GM19467 (cell line): ENCODE data around the gene JMY.

Experiments used
- ATAC-seq: cut with Tn5 transposase; IDR thresholded peaks from one replicate; pipeline ENCODE4 v1.9.1; 2021; ENCODE audit warnings: mild to moderate bottlenecking, moderate library complexity; ENCODE audit not compliant: unreplicated experiment

JMY gene, protein sequence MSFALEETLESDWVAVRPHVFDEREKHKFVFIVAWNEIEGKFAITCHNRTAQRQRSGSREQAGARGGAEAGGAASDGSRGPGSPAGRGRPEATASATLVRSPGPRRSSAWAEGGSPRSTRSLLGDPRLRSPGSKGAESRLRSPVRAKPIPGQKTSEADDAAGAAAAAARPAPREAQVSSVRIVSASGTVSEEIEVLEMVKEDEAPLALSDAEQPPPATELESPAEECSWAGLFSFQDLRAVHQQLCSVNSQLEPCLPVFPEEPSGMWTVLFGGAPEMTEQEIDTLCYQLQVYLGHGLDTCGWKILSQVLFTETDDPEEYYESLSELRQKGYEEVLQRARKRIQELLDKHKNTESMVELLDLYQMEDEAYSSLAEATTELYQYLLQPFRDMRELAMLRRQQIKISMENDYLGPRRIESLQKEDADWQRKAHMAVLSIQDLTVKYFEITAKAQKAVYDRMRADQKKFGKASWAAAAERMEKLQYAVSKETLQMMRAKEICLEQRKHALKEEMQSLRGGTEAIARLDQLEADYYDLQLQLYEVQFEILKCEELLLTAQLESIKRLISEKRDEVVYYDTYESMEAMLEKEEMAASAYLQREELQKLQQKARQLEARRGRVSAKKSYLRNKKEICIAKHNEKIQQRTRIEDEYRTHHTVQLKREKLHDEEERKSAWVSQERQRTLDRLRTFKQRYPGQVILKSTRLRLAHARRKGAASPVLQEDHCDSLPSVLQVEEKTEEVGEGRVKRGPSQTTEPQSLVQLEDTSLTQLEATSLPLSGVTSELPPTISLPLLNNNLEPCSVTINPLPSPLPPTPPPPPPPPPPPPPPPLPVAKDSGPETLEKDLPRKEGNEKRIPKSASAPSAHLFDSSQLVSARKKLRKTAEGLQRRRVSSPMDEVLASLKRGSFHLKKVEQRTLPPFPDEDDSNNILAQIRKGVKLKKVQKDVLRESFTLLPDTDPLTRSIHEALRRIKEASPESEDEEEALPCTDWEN

GRCh38 chr5:79235634-79236361 lies at the start of gene JMY:
Gene JMY (plus strand): TSS chr5:79236131. CDS start chr5:79236651, 520 bp downstream.
- peak; percentile 81 for ATAC-seq

DNA sequence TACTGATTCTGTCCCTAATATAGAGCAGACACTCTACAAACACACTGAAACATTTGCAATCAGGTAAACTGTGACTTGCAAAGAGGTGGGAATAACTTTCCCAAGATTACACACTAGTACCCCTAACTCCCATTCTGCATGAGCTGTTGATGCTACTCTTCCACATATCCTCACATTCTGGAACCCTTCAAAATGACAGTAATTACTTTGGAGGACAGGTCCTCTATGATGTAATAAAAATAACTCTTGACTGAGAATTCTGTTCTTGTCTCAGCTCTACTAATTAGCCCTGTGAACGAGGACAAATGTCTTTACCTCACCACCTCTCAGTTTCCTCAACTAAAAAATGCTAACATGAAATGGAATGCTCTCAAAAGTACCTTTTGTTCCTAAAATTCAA lies 49.5 kb upstream of the JMY start:
- no peak for ATAC-seq

DNA sequence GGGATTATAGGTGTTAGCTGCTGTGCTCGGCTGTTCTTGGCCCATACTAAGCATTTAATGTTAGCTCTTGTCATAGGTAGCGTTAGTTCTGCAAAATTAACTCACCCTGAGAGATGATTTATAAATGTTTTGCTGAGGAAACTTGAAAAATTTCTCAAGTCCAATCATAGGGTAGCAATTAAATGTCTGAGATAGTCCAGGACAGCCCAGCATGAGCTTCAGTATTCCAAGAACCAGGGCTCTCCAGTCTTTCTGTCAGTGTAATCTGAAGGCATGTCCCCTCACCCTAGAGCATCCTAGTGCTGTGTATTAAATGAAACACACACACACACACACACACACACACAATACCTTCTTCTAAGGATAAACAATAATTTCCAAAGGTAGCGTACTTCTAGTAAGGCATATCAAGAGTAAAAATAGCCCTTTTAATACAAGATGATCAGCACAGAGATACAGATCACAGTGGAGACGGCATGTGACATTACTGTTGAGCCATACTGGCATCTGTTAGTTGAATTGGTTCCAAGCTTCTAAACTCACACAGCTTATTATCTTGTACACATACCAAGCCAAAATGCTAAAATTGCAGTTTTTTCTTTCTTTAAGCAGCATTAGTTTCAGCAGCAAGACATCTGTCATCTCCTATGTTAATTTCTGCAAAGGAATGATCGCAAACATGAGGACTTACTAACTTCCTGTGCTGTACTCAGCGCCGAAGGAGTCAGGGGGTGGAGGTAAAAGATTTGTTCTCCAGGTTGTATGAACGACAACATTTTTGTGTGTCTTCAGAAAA lies 46.3 kb upstream of the JMY start:
- no peak for ATAC-seq

GRCh38 chr5:79190235-79190529 lies 45.7 kb upstream of the JMY start:
- ATAC-seq = no peak

GRCh38 chr5:79191457-79191856 lies 44.5 kb upstream of the JMY start:
- no peak for ATAC-seq

- no peak for ATAC-seq
Observed at GRCh38 chr5:79193643-79194042, 42.3 kb upstream of the JMY start.

DNA sequence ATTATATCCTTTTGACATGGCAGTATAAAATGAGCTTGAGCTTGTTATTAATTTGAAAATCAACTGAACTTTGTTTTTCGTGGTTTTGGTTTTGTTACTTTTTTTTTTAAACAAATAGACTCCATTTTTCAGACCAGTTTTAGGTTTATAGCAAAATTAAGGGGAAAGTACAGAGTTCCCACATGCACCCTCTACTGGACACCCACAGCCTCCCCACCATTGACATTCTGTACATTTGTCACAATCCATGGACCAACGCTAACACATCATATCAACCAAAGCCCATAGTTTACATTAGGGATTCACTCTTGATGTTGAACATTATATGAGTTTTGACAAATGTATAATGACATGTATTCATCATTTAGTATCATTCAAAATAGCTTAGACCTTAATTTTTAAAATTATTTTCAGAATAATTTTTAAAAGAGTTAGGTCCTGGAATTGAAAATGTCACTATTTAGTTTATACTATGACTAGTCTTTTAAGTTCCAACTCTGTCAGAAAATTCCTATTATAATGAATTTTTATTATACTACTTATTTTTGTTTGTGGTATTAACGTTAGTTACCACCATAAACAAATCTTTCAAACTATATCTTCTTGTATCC lies 35.3 kb upstream of the JMY start:
- ATAC-seq = no peak

DNA sequence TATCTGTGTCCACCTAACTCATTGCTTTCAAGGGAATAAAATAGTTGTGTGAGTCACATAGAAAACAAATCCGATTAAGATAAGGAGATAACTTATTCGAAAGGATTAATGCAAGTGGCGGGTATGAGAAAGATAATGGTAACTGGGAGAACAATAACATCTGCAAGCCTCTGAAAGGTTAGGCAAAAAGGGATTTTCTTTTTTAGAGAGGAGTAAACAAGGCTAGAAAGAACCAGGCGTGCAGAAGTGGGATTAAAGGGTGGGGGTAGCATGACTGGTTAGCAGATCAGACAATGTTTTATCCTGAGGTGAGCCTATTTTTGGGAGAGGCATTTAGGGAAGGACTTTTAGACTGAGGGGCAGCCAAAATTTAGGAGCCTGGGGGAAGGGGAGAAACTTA lies 34.7 kb upstream of the JMY start:
- ATAC-seq = no peak

DNA sequence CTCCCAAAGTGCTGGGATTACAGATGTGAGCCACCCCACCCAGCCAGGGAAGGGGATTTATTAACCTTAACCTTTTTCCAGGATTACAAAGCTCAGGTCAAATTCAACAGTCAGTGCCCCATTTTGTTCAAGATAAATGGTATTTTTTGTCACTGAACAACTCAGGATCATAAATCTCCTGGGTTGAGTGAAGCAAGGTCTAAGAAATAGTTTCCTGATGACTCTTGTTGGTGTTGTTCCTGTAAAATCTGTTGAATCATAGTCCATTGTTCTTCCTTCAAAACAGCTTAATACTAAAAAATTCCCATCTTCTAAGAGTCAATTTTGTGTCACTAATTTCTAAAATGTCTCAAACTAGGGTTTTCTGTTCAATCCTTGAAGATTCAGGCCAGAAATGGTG lies 33.9 kb upstream of the JMY start:
- no peak for ATAC-seq

GRCh38 chr5:79205965-79206364 lies 30.0 kb upstream of the JMY start:
- no peak for ATAC-seq

GRCh38 chr5:79206541-79206940 lies 29.4 kb upstream of the JMY start:
- ATAC-seq = no peak

DNA sequence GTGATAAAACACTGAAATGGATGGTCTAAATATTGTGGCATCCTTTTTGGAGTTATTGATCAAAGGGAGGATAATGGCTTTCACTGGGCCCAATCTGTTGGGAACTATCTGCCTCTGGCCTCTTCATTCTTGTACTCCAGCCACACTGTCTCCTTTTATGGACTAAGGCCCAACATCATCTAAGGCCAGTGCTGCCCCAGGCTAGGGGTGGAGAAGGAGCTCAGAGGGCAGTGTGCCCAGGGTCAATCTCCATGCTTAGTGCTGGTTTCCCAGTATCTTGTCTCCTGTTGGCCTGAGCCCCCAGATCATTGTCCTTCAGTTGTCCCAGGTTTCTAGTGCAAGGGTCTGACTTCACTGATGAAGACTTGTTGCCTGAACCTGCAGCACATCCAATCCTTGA lies 26.4 kb upstream of the JMY start:
- ATAC-seq = no peak

DNA sequence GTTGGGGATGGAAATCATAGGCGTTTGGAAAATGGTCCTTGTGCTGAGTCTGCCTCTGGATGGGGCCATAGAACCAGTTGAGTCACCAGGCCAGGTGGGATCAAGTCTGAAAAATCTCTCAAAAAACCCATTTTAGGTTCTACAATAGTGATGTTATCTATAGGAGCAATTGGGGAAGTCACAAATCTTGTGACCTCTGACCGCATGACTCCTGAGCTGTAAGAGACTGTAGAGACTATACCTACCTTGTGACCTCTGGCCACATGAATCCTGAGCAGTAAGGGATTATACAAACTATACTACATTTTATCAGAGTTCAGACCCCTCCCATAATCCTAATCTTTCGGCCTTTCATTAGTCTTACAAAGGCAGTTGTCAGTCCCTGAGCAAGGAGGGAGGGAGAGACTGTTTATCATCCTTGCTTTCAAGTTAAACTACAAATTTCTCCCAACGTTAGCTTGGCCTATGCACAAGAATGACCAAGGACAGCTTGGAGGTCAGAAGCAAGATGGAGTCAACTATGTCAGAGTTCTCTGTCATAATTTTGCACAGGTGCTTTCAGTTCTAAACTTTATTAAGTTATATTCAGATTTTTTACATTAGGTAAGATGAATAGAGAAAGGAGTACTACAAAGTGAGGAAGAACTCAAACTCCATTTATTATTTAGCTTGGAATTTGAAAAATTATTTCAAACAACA lies 11.5 kb upstream of the JMY start:
- ATAC-seq = no peak

GRCh38 chr5:79225026-79225425 lies 10.9 kb upstream of the JMY start:
- no peak for ATAC-seq

- ATAC-seq = no peak
Observed at GRCh38 chr5:79225441-79225840, 10.5 kb upstream of the JMY start.

GRCh38 chr5:79227484-79228025 lies 8.4 kb upstream of the JMY start:
- no peak for ATAC-seq

GRCh38 chr5:79229357-79230174 lies 6.4 kb upstream of the JMY start:
- ATAC-seq = no peak

GRCh38 chr5:79235261-79235633 lies 684 bp upstream of the JMY start:
- peak; percentile 16 for ATAC-seq
